Naive thymus-derived CD4-positive, alpha-beta T cell (primary cell): ENCODE data around the gene OPN5. TPM values are rescaled to one million over a fixed set of nuclear protein-coding genes. Genes with fewer than 3 reads are reported as not detected.

Experiments used
- ATAC-seq: fragments of 150-1000 bp; cut with Tn5 transposase; 2 replicates; pipeline ENCODE4 v1.10.0; 2021; ENCODE audit warnings: mild to moderate bottlenecking, moderate library complexity
- CTCF ChIA-PET: fragments of 350-600 bp; sonication (Branson Sonifier 250); formaldehyde crosslinking; loops from one replicate; lab custom pipeline; 2021; ENCODE audit warnings: antibody characterized with exemption; lab: Charles Lee
- POLR2A ChIA-PET: fragments of 350-600 bp; sonication (Branson Sonifier 250); formaldehyde crosslinking; loops from one replicate; lab custom pipeline; 2021; ENCODE audit warnings: antibody characterized with exemption, inconsistent platforms; lab: Charles Lee
- DNase-seq, 9 donors: peaks; one replicate each; pipeline versions ENCODE4 v3.0.0 to v3.0.0-alpha.2; 2020 to 2022; ENCODE audit warnings: mixed read lengths in 1 of 9
- H3K27ac ChIP-seq: one replicate; pipeline ENCODE4 v1.7.0; 2013; ENCODE audit warnings: mild to moderate bottlenecking, low read depth, low read length, moderate library complexity
- H3K27me3 ChIP-seq, 2 donors: one replicate each; pipeline ENCODE4 v1.7.0; 2013; ENCODE audit warnings: low read length in 2 of 2, mild to moderate bottlenecking in 2 of 2, moderate library complexity in 2 of 2; ENCODE audit not compliant: control insufficient read depth in 2 of 2, insufficient read depth in 2 of 2
- H3K36me3 ChIP-seq, 3 experiments: 1 replicate in 2 of 3; 2 replicates in 1 of 3; pipeline ENCODE4 v1.7.0; 2013; ENCODE audit warnings: low read length in 3 of 3, mild to moderate bottlenecking in 3 of 3, moderate library complexity in 1 of 3; ENCODE audit not compliant: insufficient read depth in 3 of 3, control insufficient read depth in 2 of 3
- H3K4me1 ChIP-seq, 2 donors: one replicate each; pipeline ENCODE4 v1.7.0; 2013; ENCODE audit warnings: low read length in 2 of 2, mild to moderate bottlenecking in 2 of 2, moderate library complexity in 1 of 2; ENCODE audit not compliant: control insufficient read depth in 2 of 2, insufficient read depth in 2 of 2
- H3K4me3 ChIP-seq: 2 replicates; pipeline ENCODE4 v1.7.0; 2013; ENCODE audit warnings: mild to moderate bottlenecking, low read length
- H3K9me3 ChIP-seq, 3 experiments: 1 replicate in 2 of 3; 2 replicates in 1 of 3; pipeline ENCODE4 v1.7.0; 2013; ENCODE audit warnings: low read length in 3 of 3; ENCODE audit not compliant: control insufficient read depth in 2 of 3
- H3K27ac Mint-ChIP-seq, 9 donors: one replicate each; pipeline ENCODE4 v1.8.0; 2020 to 2022; ENCODE audit warnings: mixed read lengths in 9 of 9, mild to moderate bottlenecking in 8 of 9, moderate library complexity in 5 of 9, inconsistent platforms in 2 of 9
- H3K27me3 Mint-ChIP-seq, 5 donors: one replicate each; pipeline ENCODE4 v1.8.0; 2021 to 2022; ENCODE audit warnings: mixed read lengths in 5 of 5, mild to moderate bottlenecking in 1 of 5
- H3K36me3 Mint-ChIP-seq, 5 donors: one replicate each; pipeline ENCODE4 v1.8.0; 2020 to 2022; ENCODE audit warnings: mixed read lengths in 5 of 5, mild to moderate bottlenecking in 3 of 5, inconsistent platforms in 1 of 5
- H3K4me1 Mint-ChIP-seq, 7 donors: one replicate each; pipeline ENCODE4 v1.8.0; 2020 to 2022; ENCODE audit warnings: mixed read lengths in 7 of 7, mild to moderate bottlenecking in 3 of 7, inconsistent platforms in 1 of 7
- H3K4me3 Mint-ChIP-seq, 10 donors: one replicate each; pipeline ENCODE4 v1.8.0; 2020 to 2022; ENCODE audit warnings: mild to moderate bottlenecking in 10 of 10, mixed read lengths in 10 of 10, moderate library complexity in 6 of 10, inconsistent platforms in 2 of 10
- H3K9me3 Mint-ChIP-seq, 11 donors: one replicate each; pipeline ENCODE4 v1.8.0; 2020 to 2022; ENCODE audit warnings: mixed read lengths in 11 of 11, mild to moderate bottlenecking in 4 of 11, inconsistent platforms in 1 of 11, moderate library complexity in 1 of 11
- intact Hi-C, 2 donors: fragments of 100-400 bp; cut with micrococcal nuclease; formaldehyde crosslinking; loops; one replicate each; pipeline ENCODE4 v1.15.1; 2023
- polyA plus RNA-seq, 2 donors: library from polyadenylated mRNA; unstranded; fragments of 300-500 nt; fragmentation: Illumina TruSeq; gene quantifications; one replicate each; pipeline ENCODE4 v1.2.3, GENCODE V29; 2021
- total RNA-seq, 6 experiments: library from RNA in 5 of 6; stranded (reverse) in 5 of 6; gene quantifications; 1 replicate in 5 of 6; 2 replicates in 1 of 6; pipeline ENCODE4 v1.2.3 and lab custom pipeline; 2021 to 2026

Gene OPN5
- total and polyA plus RNA-seq, 7 experiments from 2014 or later: not detected

- no peak for ATAC-seq
- Mint-ChIP-seq H3K4me3 (no peak overlapping the region), H3K36me3 (no peaks in the 10 kb centered on the region), H3K27me3 (peaks cover 19 to 37% (median 30%) of the 10 kb centered on the region in 5 donors), H3K9me3 (no peaks in the 10 kb centered on the region), H3K4me1 (no peaks in the 10 kb centered on the region), H3K27ac (no peak overlapping the region)
- H3K4me3 ChIP-seq: no peak overlapping the region
- H3K27me3 ChIP-seq: peaks cover 0 to 5% of the 10 kb centered on the region in 2 donors
- CTCF ChIA-PET: no interaction called here
- intact Hi-C loops: no loop called here
- no peak overlapping the region for H3K27ac ChIP-seq
- POLR2A ChIA-PET: no interaction called here
- no peaks in the 10 kb centered on the region for H3K36me3 ChIP-seq
- DNase-seq: no peak
- H3K9me3 ChIP-seq: no peaks in the 10 kb centered on the region
- no peaks in the 10 kb centered on the region for H3K4me1 ChIP-seq
These were observed 20.2 kb downstream of the OPN5 start for GRCh38 chr6:47801984-47802383.

GRCh38 chr6:47804821-47805220 is 23.0 kb downstream of the OPN5 start:
- Histone ChIP-seq H3K27me3 (peaks cover 0 to 5% of the 10 kb centered on the region in 2 donors), H3K9me3 (no peaks in the 10 kb centered on the region), H3K4me3 (no peak overlapping the region), H3K4me1 (no peaks in the 10 kb centered on the region), H3K36me3 (no peaks in the 10 kb centered on the region), H3K27ac (no peak overlapping the region)
- Mint-ChIP-seq H3K4me1 (no peaks in the 10 kb centered on the region), H3K9me3 (no peaks in the 10 kb centered on the region), H3K27me3 (peaks cover 16 to 43% (median 30%) of the 10 kb centered on the region in 5 donors), H3K4me3 (no peak overlapping the region), H3K36me3 (no peaks in the 10 kb centered on the region), H3K27ac (no peak overlapping the region)
- ChIA-PET POLR2A (no interaction called here), CTCF (no interaction called here)
- no peak for DNase-seq
- intact Hi-C loops: no loop called here
- ATAC-seq: no peak

- Histone ChIP-seq H3K4me3 (no peak overlapping the region), H3K4me1 (no peaks in the 10 kb centered on the region), H3K9me3 (no peaks in the 10 kb centered on the region), H3K36me3 (no peaks in the 10 kb centered on the region), H3K27ac (no peak overlapping the region), H3K27me3 (no peaks in the 10 kb centered on the region)
- H3K4me3 Mint-ChIP-seq: no peak overlapping the region
- POLR2A ChIA-PET: no interaction called here
- no peaks in the 10 kb centered on the region for H3K4me1 Mint-ChIP-seq
- no peak overlapping the region for H3K27ac Mint-ChIP-seq
- DNase-seq (no peak), ATAC-seq (no peak)
- peaks cover 7 to 24% (median 15%) of the 10 kb centered on the region in 5 donors for H3K27me3 Mint-ChIP-seq
- H3K36me3 Mint-ChIP-seq: no peaks in the 10 kb centered on the region
- H3K9me3 Mint-ChIP-seq: peaks cover 0 to 2% (median 0%) of the 10 kb centered on the region in 11 donors
- intact Hi-C loops: no loop called here
- CTCF ChIA-PET: no interaction called here
These were observed 28.0 kb downstream of the OPN5 start for GRCh38 chr6:47809873-47810272.

GRCh38 chr6:47810885-47811284 is 29.1 kb downstream of the OPN5 start:
- Histone ChIP-seq H3K27me3 (no peaks in the 10 kb centered on the region), H3K9me3 (no peaks in the 10 kb centered on the region), H3K4me1 (no peaks in the 10 kb centered on the region), H3K4me3 (no peak overlapping the region), H3K27ac (no peak overlapping the region), H3K36me3 (no peaks in the 10 kb centered on the region)
- ChIA-PET CTCF (no interaction called here), POLR2A (no interaction called here)
- H3K4me1 Mint-ChIP-seq: no peaks in the 10 kb centered on the region
- no peak for ATAC-seq
- H3K36me3 Mint-ChIP-seq: no peaks in the 10 kb centered on the region
- intact Hi-C loops: no loop called here
- H3K27me3 Mint-ChIP-seq: peaks cover 7 to 23% (median 17%) of the 10 kb centered on the region in 5 donors
- no peak for DNase-seq
- peaks cover 0 to 2% (median 0%) of the 10 kb centered on the region in 11 donors for H3K9me3 Mint-ChIP-seq
- H3K4me3 Mint-ChIP-seq: no peak overlapping the region
- no peak overlapping the region for H3K27ac Mint-ChIP-seq

- no peak overlapping the region for H3K27ac Mint-ChIP-seq
- POLR2A ChIA-PET: no interaction called here
- H3K27me3 Mint-ChIP-seq: peaks cover 7 to 23% (median 19%) of the 10 kb centered on the region in 5 donors
- no peak overlapping the region for H3K4me3 ChIP-seq
- DNase-seq: no peak
- no peaks in the 10 kb centered on the region for H3K27me3 ChIP-seq
- no peaks in the 10 kb centered on the region for H3K9me3 ChIP-seq
- no peak overlapping the region for H3K4me3 Mint-ChIP-seq
- no peaks in the 10 kb centered on the region for H3K36me3 ChIP-seq
- no peak for ATAC-seq
- H3K4me1 Mint-ChIP-seq: no peaks in the 10 kb centered on the region
- H3K4me1 ChIP-seq: no peaks in the 10 kb centered on the region
- H3K9me3 Mint-ChIP-seq: peaks cover 0 to 2% (median 0%) of the 10 kb centered on the region in 11 donors
- CTCF ChIA-PET: no interaction called here
- H3K27ac ChIP-seq: no peak overlapping the region
- intact Hi-C loops: no loop called here
- no peaks in the 10 kb centered on the region for H3K36me3 Mint-ChIP-seq
These were observed 29.6 kb downstream of the OPN5 start for GRCh38 chr6:47811443-47811842.

GRCh38 chr6:47817749-47818148 is 35.9 kb downstream of the OPN5 start:
- Histone ChIP-seq H3K9me3 (no peaks in the 10 kb centered on the region), H3K4me1 (no peaks in the 10 kb centered on the region), H3K36me3 (no peaks in the 10 kb centered on the region), H3K27me3 (peaks cover 0 to 4% of the 10 kb centered on the region in 2 donors), H3K27ac (no peak overlapping the region), H3K4me3 (no peak overlapping the region)
- Mint-ChIP-seq H3K4me3 (no peak overlapping the region), H3K36me3 (no peaks in the 10 kb centered on the region), H3K4me1 (peaks cover 0 to 2% (median 0%) of the 10 kb centered on the region in 7 donors), H3K27me3 (peaks cover 12 to 50% (median 25%) of the 10 kb centered on the region in 5 donors), H3K9me3 (peaks cover 0 to 3% (median 0%) of the 10 kb centered on the region in 11 donors), H3K27ac (no peak overlapping the region)
- no peak for ATAC-seq
- ChIA-PET CTCF (no interaction called here), POLR2A (no interaction called here)
- intact Hi-C loops: no loop called here
- DNase-seq: no peak

GRCh38 chr6:47819461-47819860 is 37.6 kb downstream of the OPN5 start:
- POLR2A ChIA-PET: no interaction called here
- Mint-ChIP-seq H3K27me3 (peaks cover 9 to 41% (median 25%) of the 10 kb centered on the region in 5 donors), H3K27ac (no peak overlapping the region), H3K4me1 (peaks cover 0 to 2% (median 0%) of the 10 kb centered on the region in 7 donors), H3K9me3 (peaks cover 0 to 3% (median 0%) of the 10 kb centered on the region in 11 donors), H3K36me3 (no peaks in the 10 kb centered on the region), H3K4me3 (no peak overlapping the region)
- Histone ChIP-seq H3K27me3 (peaks cover 0 to 4% of the 10 kb centered on the region in 2 donors), H3K27ac (no peak overlapping the region), H3K36me3 (no peaks in the 10 kb centered on the region), H3K9me3 (no peaks in the 10 kb centered on the region), H3K4me3 (no peak overlapping the region), H3K4me1 (no peaks in the 10 kb centered on the region)
- CTCF ChIA-PET: no interaction called here
- DNase-seq (no peak), ATAC-seq (no peak)
- intact Hi-C loops: no loop called here
